SHP77 (cell line): ENCODE measurements around the gene PRR7.
A peak's percentile ranks its signal among the peaks of the same experiment; 100 is the strongest.

Experiments
- DNase-seq, 2 experiments: peaks; one replicate each; lab custom pipeline; 2025; lab: John Stamatoyannopoulos, UW

Gene PRR7

GRCh38 chr5:177423671-177424070 lies 22.9 kb upstream of the PRR7 start:
- DNase-seq = no peak

GRCh38 chr5:177425196-177425800 lies 21.3 kb upstream of the PRR7 start:
- DNase-seq = no peak

GRCh38 chr5:177425801-177426565 lies 20.6 kb upstream of the PRR7 start:
- peak; percentile 100 for DNase-seq

- peak in 1 of 2 experiments; percentile 38 for DNase-seq
Observed at GRCh38 chr5:177426566-177427210, 19.9 kb upstream of the PRR7 start, which contains the start of gene GRK6. Gene GRK6 (plus strand): TSS chr5:177426676. CDS start chr5:177426846, 170 bp downstream.

- DNase-seq = no peak
Observed at GRCh38 chr5:177427211-177427822, 19.3 kb upstream of the PRR7 start.

GRCh38 chr5:177427919-177428573 lies 18.6 kb upstream of the PRR7 start:
- no peak for DNase-seq

- no peak for DNase-seq
Observed at GRCh38 chr5:177428574-177429217, 17.9 kb upstream of the PRR7 start.

GRCh38 chr5:177429248-177430040 lies 17.2 kb upstream of the PRR7 start:
- no peak for DNase-seq

GRCh38 chr5:177430140-177430951 lies 16.3 kb upstream of the PRR7 start:
- no peak for DNase-seq

GRCh38 chr5:177430972-177431316 lies 15.7 kb upstream of the PRR7 start:
- DNase-seq = no peak

- no peak for DNase-seq
Observed at GRCh38 chr5:177431317-177432142, 15.1 kb upstream of the PRR7 start.

GRCh38 chr5:177432143-177432838 lies 14.3 kb upstream of the PRR7 start:
- DNase-seq = no peak

- no peak for DNase-seq
Observed at GRCh38 chr5:177432839-177433657, 13.6 kb upstream of the PRR7 start.

GRCh38 chr5:177433658-177434217 lies 12.9 kb upstream of the PRR7 start:
- no peak for DNase-seq

GRCh38 chr5:177434437-177434836 lies 12.2 kb upstream of the PRR7 start:
- no peak for DNase-seq

- no peak for DNase-seq
Observed at GRCh38 chr5:177434942-177435738, 11.5 kb upstream of the PRR7 start.
